Retinal pigment epithelial cell (primary cell): ENCODE measurements around the gene WNT10A.

Source experiments
- DNase-seq: peaks from one replicate; pipeline ENCODE4 v3.0.0-alpha.2; 2010; ENCODE audit warnings: low read depth
- H3K4me3 ChIP-seq: 2 replicates; pipeline ENCODE4 v1.5.1; 2011; ENCODE audit warnings: mild to moderate bottlenecking, low read length, control low read depth, moderate library complexity
- TF ChIP-seq, protein P1 (sequence below): conservative IDR thresholded peaks from 2 replicates; pipeline ENCODE4 v1.5.1; 2011; ENCODE audit warnings: low read depth, low read length, control low read depth, inconsistent platforms

Gene WNT10A

GRCh38 chr2:218871345-218872302 lies 9.0 kb upstream of the WNT10A start:
- H3K4me3 ChIP-seq = no peak overlapping the region
- no peak for DNase-seq
- TF ChIP-seq, protein P1, sequence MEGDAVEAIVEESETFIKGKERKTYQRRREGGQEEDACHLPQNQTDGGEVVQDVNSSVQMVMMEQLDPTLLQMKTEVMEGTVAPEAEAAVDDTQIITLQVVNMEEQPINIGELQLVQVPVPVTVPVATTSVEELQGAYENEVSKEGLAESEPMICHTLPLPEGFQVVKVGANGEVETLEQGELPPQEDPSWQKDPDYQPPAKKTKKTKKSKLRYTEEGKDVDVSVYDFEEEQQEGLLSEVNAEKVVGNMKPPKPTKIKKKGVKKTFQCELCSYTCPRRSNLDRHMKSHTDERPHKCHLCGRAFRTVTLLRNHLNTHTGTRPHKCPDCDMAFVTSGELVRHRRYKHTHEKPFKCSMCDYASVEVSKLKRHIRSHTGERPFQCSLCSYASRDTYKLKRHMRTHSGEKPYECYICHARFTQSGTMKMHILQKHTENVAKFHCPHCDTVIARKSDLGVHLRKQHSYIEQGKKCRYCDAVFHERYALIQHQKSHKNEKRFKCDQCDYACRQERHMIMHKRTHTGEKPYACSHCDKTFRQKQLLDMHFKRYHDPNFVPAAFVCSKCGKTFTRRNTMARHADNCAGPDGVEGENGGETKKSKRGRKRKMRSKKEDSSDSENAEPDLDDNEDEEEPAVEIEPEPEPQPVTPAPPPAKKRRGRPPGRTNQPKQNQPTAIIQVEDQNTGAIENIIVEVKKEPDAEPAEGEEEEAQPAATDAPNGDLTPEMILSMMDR = no peak

DNA sequence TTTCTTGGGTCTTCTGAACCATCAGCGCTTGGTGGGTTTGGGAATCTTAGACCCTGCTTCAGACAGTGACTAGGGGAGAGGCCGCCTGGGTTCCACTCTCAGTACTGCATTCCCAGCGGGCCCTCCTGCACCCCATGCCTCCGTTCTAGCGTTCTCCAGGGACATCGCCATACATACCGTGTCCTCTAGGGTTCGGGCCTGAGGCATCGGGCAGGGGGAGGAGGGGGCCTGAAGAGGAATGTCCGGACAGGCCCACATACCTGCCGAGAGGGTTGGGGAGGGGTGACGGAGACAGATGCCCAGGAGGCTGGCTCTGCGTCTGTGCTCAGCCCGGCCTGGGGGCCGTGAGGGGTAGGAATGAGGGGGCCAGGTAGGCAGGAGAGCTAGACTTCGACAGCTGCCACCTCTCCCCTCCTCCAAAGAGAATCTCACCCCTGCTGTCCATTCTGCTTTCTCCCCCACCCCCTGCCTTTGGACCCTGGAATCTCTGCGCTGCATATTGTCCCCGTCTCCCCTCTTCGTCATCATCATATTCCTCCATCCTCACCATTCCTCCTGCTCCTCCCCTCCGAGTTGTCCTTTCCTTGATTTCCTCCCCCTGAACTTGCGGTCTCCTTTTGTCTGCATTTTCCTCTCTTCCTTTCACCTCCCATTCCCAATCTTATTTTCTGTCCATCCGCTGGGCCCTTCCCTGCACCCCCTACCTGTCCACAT lies 7.8 kb upstream of the WNT10A start:
- TF ChIP-seq, protein P1 = no peak
- DNase-seq = no peak
- H3K4me3 ChIP-seq = no peak overlapping the region

GRCh38 chr2:218873359-218874194 lies 7.1 kb upstream of the WNT10A start:
- DNase-seq = no peak
- TF ChIP-seq, protein P1 = no peak
- no peak overlapping the region for H3K4me3 ChIP-seq

DNA sequence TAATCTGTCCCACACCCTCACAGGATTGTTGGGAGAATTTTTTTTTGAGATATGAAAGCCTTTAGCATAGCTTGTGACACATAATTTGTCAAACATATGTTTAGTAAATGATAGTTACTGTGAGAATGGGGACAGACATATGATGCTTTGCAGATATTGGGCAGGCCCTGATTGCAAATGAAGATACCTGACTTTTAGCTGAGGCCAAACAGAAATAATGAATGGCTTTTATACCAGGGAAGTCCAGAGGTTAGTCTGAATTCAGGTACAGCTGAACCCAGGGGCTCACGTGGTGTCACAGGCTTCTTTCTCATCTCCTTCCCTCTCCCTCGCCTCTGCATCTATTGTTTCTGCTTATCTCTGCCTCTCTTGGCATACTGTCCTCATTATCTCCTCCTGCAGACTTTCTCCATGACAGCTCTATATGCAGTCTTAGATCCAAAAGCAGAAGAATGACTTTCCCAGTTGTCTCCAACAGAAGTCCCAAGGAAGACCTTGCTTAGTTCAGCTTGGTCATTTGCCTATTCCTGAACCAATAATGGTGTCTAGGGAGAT lies 4.9 kb upstream of the WNT10A start:
- no peak overlapping the region for H3K4me3 ChIP-seq
- TF ChIP-seq, protein P1 = no peak

DNA sequence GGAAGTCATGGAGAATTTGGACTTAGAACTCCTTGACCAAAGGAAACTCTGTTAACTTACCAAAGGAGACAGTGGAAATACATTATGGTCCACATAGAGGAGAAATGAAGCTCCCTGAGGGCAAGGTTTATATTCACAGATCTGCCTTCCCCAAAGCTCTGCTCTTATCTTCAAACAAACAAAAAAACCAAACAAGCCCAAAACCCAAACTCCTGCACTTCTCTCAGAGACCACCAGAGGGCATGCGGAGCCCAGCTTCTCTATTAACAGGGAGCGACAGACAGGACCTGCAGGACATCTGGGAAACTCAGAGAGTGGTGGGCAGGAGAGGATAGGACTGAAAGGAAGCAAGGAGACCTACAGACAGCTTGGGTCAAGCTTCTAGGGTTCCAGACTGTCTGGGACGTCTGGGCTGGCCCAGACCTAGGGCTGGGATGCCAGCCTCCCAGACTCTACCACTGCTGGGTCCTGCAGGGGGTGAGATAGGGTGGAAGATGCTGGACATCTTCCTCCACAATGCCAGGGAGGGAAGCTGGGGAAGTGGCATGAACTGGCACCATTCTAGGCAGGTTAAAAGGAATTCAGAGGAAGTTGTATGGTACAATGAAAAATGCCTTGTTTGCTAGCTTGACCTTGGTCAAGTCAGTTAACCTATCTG lies 4.0 kb upstream of the WNT10A start:
- H3K4me3 ChIP-seq = no peak overlapping the region
- TF ChIP-seq, protein P1 = peak; percentile 99
- no peak for DNase-seq

More for the DNA sequence above, 4.9 kb upstream of the WNT10A start:
- no peak for DNase-seq

DNA sequence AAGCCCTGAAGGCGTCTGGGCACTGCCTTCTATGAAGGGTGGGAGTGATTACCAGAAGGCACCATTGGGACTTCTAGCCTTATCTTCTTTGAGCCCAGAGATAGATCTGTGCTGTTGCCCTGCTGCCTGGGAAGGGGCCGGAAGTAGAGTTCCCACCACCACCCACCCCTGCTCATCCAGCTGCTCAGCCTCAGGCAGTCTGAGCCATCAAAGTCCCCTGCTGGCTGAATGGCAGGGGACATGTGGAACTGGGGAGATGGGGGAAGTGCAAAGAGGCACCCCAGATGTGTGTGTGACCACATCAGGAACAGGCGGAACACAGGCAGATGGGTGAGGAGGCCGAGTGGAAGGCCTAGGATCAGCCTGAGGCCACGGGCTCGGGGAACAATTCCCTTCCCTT lies 3.3 kb upstream of the WNT10A start:
- DNase-seq = no peak
- TF ChIP-seq, protein P1 = peak; percentile 1
- no peak overlapping the region for H3K4me3 ChIP-seq
